Gastroesophageal sphincter (tissue), 4 donors: ENCODE data around the gene NT5M. TPM values are rescaled to one million over a fixed set of nuclear protein-coding genes. Genes with fewer than 3 reads are reported as not detected.
A peak's percentile ranks its signal among the peaks of the same experiment; 100 is the strongest.
"Not testable (repeated sequence)": the region's sequence is repeated elsewhere in the genome, so short reads cannot be mapped to it uniquely, and the experiment has no call there.

Experiments used
- ATAC-seq: fragments of 150-250 bp; one replicate; pipeline ENCODE4 v1.9.1; 2016; ENCODE audit warnings: mild to moderate bottlenecking, moderate library complexity
- H3K27ac ChIP-seq, 4 donors: fragments of 200-600 bp; sonication (generic) in 3 of 4; 1 replicate in 3 of 4; 2 replicates in 1 of 4; pipeline ENCODE4 v1.5.1; 2016 to 2019
- H3K27me3 ChIP-seq: fragments of 200-600 bp; sonication (generic); one replicate; pipeline ENCODE4 v1.5.1; 2019
- H3K36me3 ChIP-seq, 2 donors: fragments of 200-600 bp; sonication (generic); one replicate each; pipeline ENCODE4 v1.5.1; 2019; ENCODE audit warnings: control low read depth in 1 of 2
- H3K4me1 ChIP-seq, 3 donors: fragments of 200-600 bp; sonication (generic); 1 replicate in 2 of 3; 2 replicates in 1 of 3; pipeline ENCODE4 v1.5.1; 2016 to 2019; ENCODE audit warnings: control low read depth in 2 of 3
- H3K4me3 ChIP-seq, 2 donors: fragments of 200-600 bp; sonication (generic); one replicate each; pipeline ENCODE4 v1.5.1; 2019; ENCODE audit warnings: mild to moderate bottlenecking in 1 of 2, moderate library complexity in 1 of 2
- H3K9me3 ChIP-seq, 3 donors: fragments of 200-600 bp; sonication (generic); one replicate each; pipeline ENCODE4 v1.5.1; 2017 to 2019; ENCODE audit warnings: control low read depth in 2 of 3
- CTCF ChIP-seq, 4 experiments: fragments of 200-600 bp in 2 of 4; fragments of 450-650 bp in 2 of 4; sonication (generic) in 1 of 4; IDR thresholded peaks; one replicate each; pipeline ENCODE4 v1.5.1; 2017 to 2019; ENCODE audit warnings: antibody characterized with exemption in 4 of 4, mild to moderate bottlenecking in 2 of 4, moderate library complexity in 2 of 4
- EP300 ChIP-seq: sonication (generic); formaldehyde crosslinking; IDR thresholded peaks from one replicate; pipeline ENCODE4 v1.6.1; 2017; ENCODE audit warnings: antibody characterized with exemption, mild to moderate bottlenecking
- POLR2A ChIP-seq, 2 donors: fragments of 450-650 bp; IDR thresholded peaks; one replicate each; pipeline ENCODE4 v1.6.1; 2017; ENCODE audit warnings: antibody characterized with exemption in 2 of 2, mild to moderate bottlenecking in 2 of 2, moderate library complexity in 1 of 2
- POLR2AphosphoS5 ChIP-seq: sonication (generic); formaldehyde crosslinking; IDR thresholded peaks from one replicate; pipeline ENCODE4 v1.6.1; 2017; ENCODE audit warnings: antibody characterized with exemption
- WGBS, 2 donors: methylation state at CpG; one replicate each; pipeline ENCODE4 v1.1.5; 2018; ENCODE audit warnings: low coverage in 1 of 2; 5-methylcytosine and 5-hydroxymethylcytosine counted together
- total RNA-seq, 4 donors: library from RNA; depleted of rRNA; stranded (reverse); fragments of >200 nt; gene quantifications; one replicate each; pipeline ENCODE4 v1.1.0, GENCODE V29; 2016

The NT5M gene
- total RNA-seq, 4 donors from 2014 or later, result 2.3 to 9.0 (median 4.5) TPM

GRCh38 chr17:17289701-17290100 lies 13.5 kb upstream of the NT5M start:
- H3K4me1 ChIP-seq, result no peaks in the 10 kb centered on the region
- no peak overlapping the region for H3K27ac ChIP-seq
- H3K36me3 ChIP-seq, result no peaks in the 10 kb centered on the region
- WGBS, 2 donors, result 79 to 92% methylated on average over 2 to 7 of the region's 7 CpGs
- H3K9me3 ChIP-seq, result no peaks in the 10 kb centered on the region
- no peak for TF ChIP-seq POLR2AphosphoS5
- no peak for TF ChIP-seq POLR2A (IDR thresholded peaks at IDR 0.05)
- no peak for TF ChIP-seq CTCF (IDR thresholded peaks at IDR 0.05)
- no peak for TF ChIP-seq EP300
- no peak overlapping the region for H3K4me3 ChIP-seq
- no peaks in the 10 kb centered on the region for H3K27me3 ChIP-seq
- no peak for ATAC-seq

- no peak overlapping the region for H3K27ac ChIP-seq
- H3K4me3 ChIP-seq, result no peak overlapping the region
- ATAC-seq, result no peak
- H3K36me3 ChIP-seq, result no peaks in the 10 kb centered on the region
- H3K9me3 ChIP-seq, result no peaks in the 10 kb centered on the region
- peaks cover 0 to under 1% (median 0%) of the 10 kb centered on the region in 3 donors for H3K4me1 ChIP-seq
- no peaks in the 10 kb centered on the region for H3K27me3 ChIP-seq
- TF ChIP-seq POLR2AphosphoS5, result no peak
- TF ChIP-seq POLR2A (IDR thresholded peaks at IDR 0.05), result no peak
- no peak for TF ChIP-seq EP300
- TF ChIP-seq CTCF (IDR thresholded peaks at IDR 0.05), result no peak
- WGBS, 2 donors, result 92 to 96% methylated on average over 2 to 4 of the region's 4 CpGs
Measured at GRCh38 chr17:17295141-17295540, 8.0 kb upstream of the NT5M start.

- 76 to 85% methylated on average over 3 of the region's 3 CpGs for WGBS, 2 donors
- no peaks in the 10 kb centered on the region for H3K27me3 ChIP-seq
- H3K27ac ChIP-seq, result no peak overlapping the region
- no peak for ATAC-seq
- no peaks in the 10 kb centered on the region for H3K36me3 ChIP-seq
- H3K4me3 ChIP-seq, result no peak overlapping the region
- peaks cover 0 to 12% (median 5%) of the 10 kb centered on the region in 3 donors for H3K4me1 ChIP-seq
- no peak for TF ChIP-seq EP300
- no peak for TF ChIP-seq CTCF (IDR thresholded peaks at IDR 0.05)
- TF ChIP-seq POLR2A (IDR thresholded peaks at IDR 0.05), result no peak
- no peak for TF ChIP-seq POLR2AphosphoS5
- H3K9me3 ChIP-seq, result no peaks in the 10 kb centered on the region
Measured at GRCh38 chr17:17297217-17297616, 6.0 kb upstream of the NT5M start.

GRCh38 chr17:17298108-17298507 lies 5.1 kb upstream of the NT5M start:
- no peak overlapping the region for H3K27ac ChIP-seq
- TF ChIP-seq EP300, result no peak
- no peak for TF ChIP-seq CTCF (IDR thresholded peaks at IDR 0.05)
- TF ChIP-seq POLR2AphosphoS5, result no peak
- TF ChIP-seq POLR2A (IDR thresholded peaks at IDR 0.05), result no peak
- no peaks in the 10 kb centered on the region for H3K9me3 ChIP-seq
- 38 to 61% methylated on average over 3 of the region's 3 CpGs for WGBS, 2 donors
- H3K4me3 ChIP-seq, result no peak overlapping the region
- H3K27me3 ChIP-seq, result no peaks in the 10 kb centered on the region
- peaks cover 0 to 12% (median 5%) of the 10 kb centered on the region in 3 donors for H3K4me1 ChIP-seq
- no peak for ATAC-seq
- H3K36me3 ChIP-seq, result no peaks in the 10 kb centered on the region

- ATAC-seq, result peak; percentile 59
- Histone ChIP-seq H3K4me1 (peaks cover 0 to 34% (median 10%) of the 10 kb centered on the region in 3 donors), H3K36me3 (no peaks in the 10 kb centered on the region), H3K27me3 (no peaks in the 10 kb centered on the region), H3K4me3 (peak overlapping the region; percentile 1 to 47), H3K9me3 (no peaks in the 10 kb centered on the region), H3K27ac (peak overlapping the region in 3 of 4 donors; percentile 66 to 76 (median 73))
- TF ChIP-seq EP300, result no peak
- no peak for TF ChIP-seq POLR2A (IDR thresholded peaks at IDR 0.05)
- no peak for TF ChIP-seq CTCF (IDR thresholded peaks at IDR 0.05)
- TF ChIP-seq POLR2AphosphoS5, result no peak
- 0% methylated on average over 8 of the region's 35 CpGs; no CpG with 5 or more reads in 1 of the 2 donors for WGBS, 2 donors
Measured at GRCh38 chr17:17300624-17301568, 2.3 kb upstream of the NT5M start.

- not testable (repeated sequence) for H3K4me3 ChIP-seq, H3K36me3 ChIP-seq, ATAC-seq, H3K27me3 ChIP-seq, H3K9me3 ChIP-seq
- Histone ChIP-seq H3K4me1 (peaks cover 0 to 34% (median 10%) of the 10 kb centered on the region in 3 donors), H3K27ac (peak overlapping the region in 2 of 4 donors; percentile 66 to 73)
- WGBS, 2 donors, result 88% methylated on average over 11 of the region's 11 CpGs; no CpG with 5 or more reads in 1 of the 2 donors
Measured at GRCh38 chr17:17301659-17302058, 1.5 kb upstream of the NT5M start.
